PC-3 (cell line): ENCODE results near the gene GLRA3. TPM values are rescaled to one million over a fixed set of nuclear protein-coding genes. Genes with fewer than 3 reads are reported as not detected.
A peak's percentile ranks its signal among the peaks of the same experiment; 100 is the strongest.
"Not testable (repeated sequence)": the region's sequence is repeated elsewhere in the genome, so short reads cannot be mapped to it uniquely, and the experiment has no call there.

Experiments used
- ATAC-seq: fragments of 200-7000 bp; cut with Tn5 transposase; 2 replicates; pipeline ENCODE4 v1.9.1; 2020; ENCODE audit warnings: mild to moderate bottlenecking, moderate library complexity
- BruUV-seq: library from RNA; stranded (reverse); fragments of 400-500 nt; replicated peaks from 2 replicates; lab custom pipeline; 2021; lab: Mats Ljungman, UMichigan
- CTCF ChIA-PET: fragments of 300-600 bp; sonication (Branson Sonifier 250); formaldehyde crosslinking; loops from one replicate; lab custom pipeline; 2022; ENCODE audit warnings: antibody characterized with exemption; lab: Charles Lee
- POLR2A ChIA-PET: fragments of 300-600 bp; sonication (Branson Sonifier 250); formaldehyde crosslinking; loops from one replicate; lab custom pipeline; 2022; ENCODE audit warnings: antibody characterized with exemption; ENCODE audit not compliant: unreplicated experiment; lab: Charles Lee
- DNase-seq: peaks from one replicate; pipeline ENCODE4 v3.0.0-alpha.2; 2015
- H2AFZ ChIP-seq: fragments of 300-600 bp; sonication (generic); 2 replicates; pipeline ENCODE4 v1.6.0; 2016; ENCODE audit warnings: antibody characterized with exemption, low read length
- H3F3A ChIP-seq: fragments of 300-600 bp; sonication (generic); one replicate; pipeline ENCODE4 v1.6.0; 2017; ENCODE audit warnings: antibody characterized with exemption, low read length, control low read depth, mild to moderate bottlenecking; ENCODE audit not compliant: unreplicated experiment
- H3K27ac ChIP-seq: fragments of 300-600 bp; sonication (generic); 2 replicates; pipeline ENCODE4 v1.5.1; 2016; ENCODE audit warnings: mild to moderate bottlenecking, low read length
- H3K27me3 ChIP-seq: fragments of 300-600 bp; sonication (generic); 2 replicates; pipeline ENCODE4 v1.6.1; 2016; ENCODE audit warnings: low read length, mixed read lengths
- H3K36me3 ChIP-seq: fragments of 300-600 bp; sonication (generic); 2 replicates; pipeline ENCODE4 v1.6.1; 2016; ENCODE audit warnings: low read depth, mixed run types, low read length, mixed read lengths
- H3K4me1 ChIP-seq: fragments of 300-600 bp; sonication (generic); 2 replicates; pipeline ENCODE4 v1.5.1; 2016; ENCODE audit warnings: low read length; ENCODE audit not compliant: insufficient read depth
- H3K4me2 ChIP-seq: fragments of 300-600 bp; sonication (generic); 2 replicates; pipeline ENCODE4 v1.6.0; 2016; ENCODE audit warnings: low read length
- H3K4me3 ChIP-seq: fragments of 300-600 bp; sonication (generic); 2 replicates; pipeline ENCODE4 v1.5.1; 2016; ENCODE audit warnings: mild to moderate bottlenecking, low read length, mixed read lengths
- H3K79me2 ChIP-seq: fragments of 300-600 bp; sonication (generic); 2 replicates; pipeline ENCODE4 v1.6.1; 2017; ENCODE audit warnings: low read length, mixed read lengths
- H3K9ac ChIP-seq: fragments of 300-600 bp; sonication (generic); 2 replicates; pipeline ENCODE4 v1.6.0; 2016; ENCODE audit warnings: mild to moderate bottlenecking, low read length
- H3K9me2 ChIP-seq: fragments of 300-600 bp; sonication (generic); replicated peaks from 2 replicates; pipeline ENCODE4 v1.6.1; 2016; ENCODE audit warnings: mixed run types, low read length, mixed read lengths
- H3K9me3 ChIP-seq: fragments of 300-600 bp; sonication (generic); 2 replicates; pipeline ENCODE4 v1.6.1; 2016; ENCODE audit warnings: low read length, mixed read lengths
- H4K20me1 ChIP-seq: fragments of 300-600 bp; sonication (generic); 2 replicates; pipeline ENCODE4 v1.6.1; 2016; ENCODE audit warnings: low read length, mixed read lengths
- EZH2 ChIP-seq: fragments of 300-600 bp; sonication (generic); IDR thresholded peaks from one replicate; pipeline ENCODE4 v1.6.1; 2017; ENCODE audit warnings: antibody characterized with exemption, mild to moderate bottlenecking, low read length; ENCODE audit not compliant: unreplicated experiment
- EZH2phosphoT487 ChIP-seq: fragments of 300-600 bp; sonication (generic); IDR thresholded peaks from 2 replicates; pipeline ENCODE4 v1.6.1; 2018; ENCODE audit warnings: mild to moderate bottlenecking, antibody characterized with exemption, low read length, borderline replicate concordance
- intact Hi-C: fragments of 100-400 bp; cut with micrococcal nuclease; formaldehyde crosslinking; loops from 2 replicates; pipeline ENCODE4 v1.9.0; 2023
- total RNA-seq: library from RNA; depleted of rRNA; stranded (reverse); fragments of >200 nt; gene quantifications from 2 replicates; pipeline ENCODE4 v1.2.3, GENCODE V29; 2014
- TF ChIP-seq, protein P1 (sequence below): fragments of 300-600 bp; sonication (generic); conservative IDR thresholded peaks from 2 replicates; pipeline ENCODE4 v1.5.1; 2017; ENCODE audit warnings: antibody characterized with exemption, low read depth, mild to moderate bottlenecking, low read length

GLRA3 gene
- total RNA-seq, 1 experiment from 2014 or later: not detected

DNA sequence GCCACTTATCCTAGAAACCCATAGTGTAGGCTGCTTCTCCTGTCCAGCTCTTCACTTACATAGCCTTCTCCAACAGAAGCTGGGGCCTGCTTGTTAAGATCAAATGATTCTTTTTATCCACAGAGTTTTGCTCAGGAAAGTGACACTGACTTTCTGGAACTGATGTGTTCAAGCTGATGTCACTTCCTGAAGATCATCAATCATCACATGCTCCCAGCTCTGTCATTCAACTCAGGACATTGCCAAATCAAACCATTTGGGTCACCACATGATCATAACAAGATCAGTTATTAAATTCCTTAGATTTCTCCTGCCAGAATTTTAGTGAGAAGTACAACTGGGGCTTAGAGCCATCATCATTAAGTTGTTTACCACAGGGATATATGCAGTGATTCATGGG, 39.4 kb downstream of the GLRA3 start:
- Histone ChIP-seq H3K4me3 (no peak overlapping the region), H3K9ac (no peak overlapping the region), H3K27me3 (no peaks in the 10 kb centered on the region), H3K79me2 (no peaks in the 10 kb centered on the region), H3K36me3 (no peaks in the 10 kb centered on the region), H3F3A (no peaks in the 10 kb centered on the region), H4K20me1 (no peaks in the 10 kb centered on the region), H3K27ac (no peak overlapping the region), H2AFZ (no peak overlapping the region), H3K4me1 (peaks cover 6% of the 10 kb centered on the region), H3K9me2 (no peaks in the 10 kb centered on the region), H3K4me2 (no peak overlapping the region), H3K9me3 (no peaks in the 10 kb centered on the region)
- POLR2A ChIA-PET: no interaction called here
- peak; percentile 30 for DNase-seq
- CTCF ChIA-PET: no interaction called here
- ATAC-seq: no peak
- TF ChIP-seq, protein P1, sequence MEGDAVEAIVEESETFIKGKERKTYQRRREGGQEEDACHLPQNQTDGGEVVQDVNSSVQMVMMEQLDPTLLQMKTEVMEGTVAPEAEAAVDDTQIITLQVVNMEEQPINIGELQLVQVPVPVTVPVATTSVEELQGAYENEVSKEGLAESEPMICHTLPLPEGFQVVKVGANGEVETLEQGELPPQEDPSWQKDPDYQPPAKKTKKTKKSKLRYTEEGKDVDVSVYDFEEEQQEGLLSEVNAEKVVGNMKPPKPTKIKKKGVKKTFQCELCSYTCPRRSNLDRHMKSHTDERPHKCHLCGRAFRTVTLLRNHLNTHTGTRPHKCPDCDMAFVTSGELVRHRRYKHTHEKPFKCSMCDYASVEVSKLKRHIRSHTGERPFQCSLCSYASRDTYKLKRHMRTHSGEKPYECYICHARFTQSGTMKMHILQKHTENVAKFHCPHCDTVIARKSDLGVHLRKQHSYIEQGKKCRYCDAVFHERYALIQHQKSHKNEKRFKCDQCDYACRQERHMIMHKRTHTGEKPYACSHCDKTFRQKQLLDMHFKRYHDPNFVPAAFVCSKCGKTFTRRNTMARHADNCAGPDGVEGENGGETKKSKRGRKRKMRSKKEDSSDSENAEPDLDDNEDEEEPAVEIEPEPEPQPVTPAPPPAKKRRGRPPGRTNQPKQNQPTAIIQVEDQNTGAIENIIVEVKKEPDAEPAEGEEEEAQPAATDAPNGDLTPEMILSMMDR: no peak
- TF ChIP-seq EZH2 (no peak), EZH2phosphoT487 (no peak)
- BruUV-seq: no TSS peak
- intact Hi-C loops: no loop called here

DNA sequence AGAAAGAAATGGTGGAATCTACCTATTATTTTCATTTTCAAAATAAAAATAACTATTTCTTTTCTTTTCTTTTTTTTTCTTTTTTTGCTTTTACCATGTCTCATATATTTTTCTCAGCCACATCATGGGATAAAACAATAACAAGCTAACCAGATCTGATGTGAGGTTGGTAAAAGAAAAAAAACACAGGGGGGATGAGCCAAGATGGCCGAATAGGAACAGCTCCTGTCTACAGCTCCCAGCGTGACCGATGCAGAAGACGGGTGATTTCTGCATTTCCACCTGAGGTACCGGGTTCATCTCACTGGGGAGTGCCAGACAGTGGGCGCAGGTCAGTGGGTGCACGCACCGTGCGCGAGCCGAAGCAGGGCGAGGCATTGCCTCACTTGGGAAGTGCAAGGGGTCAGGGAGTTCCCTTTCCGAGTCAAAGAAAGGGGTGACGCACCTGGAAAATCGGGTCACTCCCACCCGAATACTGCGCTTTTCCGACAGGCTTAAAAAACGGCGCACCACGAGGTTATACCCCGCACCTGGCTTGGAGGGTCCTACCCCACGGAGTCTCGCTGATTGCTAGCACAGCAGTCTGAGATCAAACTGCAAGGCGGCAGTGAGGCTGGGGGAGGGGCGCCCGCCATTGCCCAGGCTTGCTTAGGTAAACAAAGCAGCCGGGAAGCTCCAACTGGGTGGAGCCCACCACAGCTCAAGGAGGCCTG, 50.6 kb downstream of the GLRA3 start:
- intact Hi-C loops, H3K36me3 ChIP-seq, H3K9ac ChIP-seq, H3K9me2 ChIP-seq, POLR2A ChIA-PET, H3K4me2 ChIP-seq, CTCF ChIA-PET, H2AFZ ChIP-seq, H3K79me2 ChIP-seq, H3F3A ChIP-seq, H3K9me3 ChIP-seq, ATAC-seq, H3K4me3 ChIP-seq, H4K20me1 ChIP-seq, H3K4me1 ChIP-seq, H3K27ac ChIP-seq, H3K27me3 ChIP-seq, DNase-seq, BruUV-seq: not testable (repeated sequence)

DNA sequence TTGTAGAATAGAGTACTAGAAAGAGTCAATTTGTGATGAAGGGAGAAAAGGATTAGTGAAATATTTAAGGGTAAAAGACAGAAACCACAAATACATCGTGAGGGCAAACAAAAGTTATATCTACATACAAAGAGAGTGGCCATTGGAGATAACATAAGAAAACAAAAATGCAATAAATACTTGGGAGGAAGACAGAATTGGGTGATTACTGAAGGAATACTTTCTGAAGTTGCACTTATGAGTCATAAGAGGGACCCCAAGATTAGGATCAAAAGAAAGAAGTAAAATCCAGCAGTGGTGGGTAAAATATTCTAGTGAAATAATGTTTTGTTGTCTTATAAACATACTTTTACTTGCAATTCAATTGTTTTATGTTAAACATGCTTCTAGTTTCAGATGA, 53.7 kb downstream of the GLRA3 start:
- Histone ChIP-seq H2AFZ (no peak overlapping the region), H3K9me3 (no peaks in the 10 kb centered on the region), H4K20me1 (no peaks in the 10 kb centered on the region), H3K4me3 (no peak overlapping the region), H3K36me3 (no peaks in the 10 kb centered on the region), H3K27ac (no peak overlapping the region), H3K9me2 (no peaks in the 10 kb centered on the region), H3K79me2 (no peaks in the 10 kb centered on the region), H3K4me1 (no peaks in the 10 kb centered on the region), H3K4me2 (no peak overlapping the region), H3K9ac (no peak overlapping the region), H3K27me3 (no peaks in the 10 kb centered on the region), H3F3A (no peaks in the 10 kb centered on the region)
- ChIA-PET CTCF (no interaction called here), POLR2A (no interaction called here)
- intact Hi-C loops: no loop called here
- DNase-seq: no peak
- TF ChIP-seq, protein P1: no peak
- TF ChIP-seq EZH2phosphoT487: no peak
- no peak for TF ChIP-seq EZH2
- no peak for ATAC-seq
- no TSS peak for BruUV-seq
